Hypothalamus (tissue), 51 donors: ENCODE results near the gene SLC23A1.
"Not testable (repeated sequence)": the region's sequence is repeated elsewhere in the genome, so short reads cannot be mapped to it uniquely, and the experiment has no call there.

Source experiments
- DNase-seq, 51 donors: peaks; one replicate each; lab custom pipeline; 2025; lab: John Stamatoyannopoulos, UW

Gene SLC23A1

DNA sequence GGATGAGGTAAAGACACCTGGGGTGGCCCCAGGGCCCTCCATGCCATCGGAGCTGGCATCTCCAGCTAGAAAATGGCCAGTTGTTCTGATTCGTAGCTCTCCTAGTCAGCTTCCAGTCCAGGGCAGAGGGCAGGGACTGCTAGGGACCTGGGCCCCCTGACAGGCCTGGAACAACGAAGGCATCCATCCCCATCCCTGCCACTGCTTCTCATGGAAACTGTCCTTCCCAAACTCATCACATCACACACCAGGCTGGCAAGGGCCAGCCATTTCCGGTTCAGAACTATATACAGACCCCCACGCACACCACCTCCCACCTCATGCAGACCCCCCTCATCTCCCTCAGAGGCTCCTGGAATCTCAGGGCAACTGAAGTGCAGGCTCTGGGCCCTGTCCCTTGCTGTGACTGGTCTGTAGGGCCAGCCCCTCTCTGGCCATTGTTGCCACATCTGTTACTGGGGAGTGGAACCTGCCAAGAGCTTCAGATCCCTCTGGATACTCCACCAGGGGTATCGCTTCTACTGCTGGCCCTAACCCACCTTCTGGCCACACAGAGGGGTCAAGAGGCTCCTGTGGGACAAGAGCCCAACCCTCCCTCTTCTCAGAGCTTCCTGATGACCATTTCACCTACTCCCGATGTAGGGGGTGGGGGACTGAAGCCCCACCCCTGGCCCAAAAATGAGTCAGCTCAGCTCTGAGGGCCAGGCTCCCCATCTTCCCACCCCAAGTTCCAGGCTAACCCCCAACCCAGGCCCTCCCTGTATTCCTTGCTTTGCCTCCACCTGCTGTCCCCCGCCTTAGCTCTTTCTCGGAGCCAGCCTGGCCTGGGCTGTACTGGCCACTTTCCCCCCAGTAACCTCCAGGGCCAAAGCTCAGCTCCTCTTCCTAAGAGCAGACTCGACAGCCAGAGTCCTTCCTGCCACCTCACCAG, 7.8 kb upstream of the SLC23A1 start:
- DNase-seq = no peak

DNA sequence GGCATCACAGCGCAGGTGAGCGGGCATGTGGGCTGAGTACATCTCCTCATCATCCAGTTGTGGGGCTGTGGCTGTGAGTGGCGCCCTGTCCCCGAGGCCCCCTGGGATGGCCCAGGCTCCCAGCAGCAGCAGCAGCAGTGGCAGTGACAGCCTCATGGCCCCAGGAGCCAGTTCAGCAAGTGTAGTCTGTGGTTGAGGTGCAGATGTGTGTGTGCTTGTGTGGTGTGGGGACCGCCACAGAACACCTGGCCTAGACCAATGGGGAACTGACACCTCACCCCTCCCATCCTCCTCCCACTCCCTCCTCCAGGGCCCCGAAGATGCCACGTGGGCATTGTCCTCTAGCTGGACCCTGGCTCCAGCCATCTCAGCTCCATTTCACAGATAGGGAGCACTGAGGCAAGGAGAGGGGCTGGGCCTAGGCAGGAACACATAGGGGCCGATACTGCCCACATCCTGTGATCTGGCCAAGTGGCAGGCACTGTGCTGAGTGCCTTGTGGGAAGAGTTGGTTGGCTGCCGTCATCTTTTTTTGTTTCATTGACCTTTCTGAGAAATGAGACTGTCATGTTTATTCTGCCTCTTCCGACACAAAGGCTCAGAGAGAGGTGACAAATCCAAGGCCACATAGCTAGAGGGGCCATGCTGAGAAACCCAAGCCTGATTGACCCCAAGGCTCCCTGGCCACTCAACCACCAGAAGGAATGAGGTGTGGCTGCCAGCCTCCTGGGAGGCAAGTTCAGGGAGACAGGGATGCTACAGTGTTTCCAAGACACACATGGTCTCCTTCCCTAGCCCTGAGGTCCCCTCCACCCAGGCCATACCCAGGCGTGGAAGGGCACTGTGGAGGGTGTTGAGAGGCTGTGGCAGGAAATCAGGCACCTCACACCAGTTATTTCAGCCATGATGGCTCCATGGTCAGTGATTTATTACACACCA, 6.9 kb upstream of the SLC23A1 start, which contains the start of gene MZB1:
TSS of gene MZB1 (minus strand) at position 213 of the 938 bp plus-strand sequence. CDS start at position 156, 57 bp downstream.
- DNase-seq = no peak

DNA sequence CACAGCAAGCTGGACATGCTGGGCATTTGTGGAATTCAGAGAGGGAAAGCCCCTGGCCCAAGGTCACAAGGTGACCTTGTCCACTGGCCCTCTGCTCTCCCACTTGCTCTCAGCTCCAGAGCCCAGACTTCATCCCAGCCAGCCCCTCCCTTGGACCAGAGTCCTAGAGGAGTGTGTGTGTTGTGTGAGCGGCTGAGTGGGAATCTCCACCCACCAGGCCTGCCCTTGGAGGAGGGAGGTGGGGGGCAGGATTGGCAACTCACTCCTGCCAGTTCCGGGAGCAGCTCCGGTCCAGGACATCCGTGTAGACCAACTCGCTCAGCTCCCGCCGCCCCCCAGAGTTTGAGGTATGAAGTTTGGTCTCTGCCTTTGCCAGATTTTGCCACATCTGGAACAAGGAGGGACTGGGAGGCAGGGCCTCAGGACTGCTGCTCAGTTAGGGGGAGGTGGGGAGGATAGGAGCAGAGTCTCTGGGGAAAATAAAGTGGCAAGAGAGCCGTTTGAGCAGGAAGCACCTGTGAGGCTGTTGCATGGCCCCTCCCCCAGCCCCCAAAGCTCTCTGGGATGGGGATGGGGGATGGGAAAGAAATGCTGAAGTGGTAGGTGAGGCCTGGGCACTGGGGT, 5.2 kb upstream of the SLC23A1 start:
- DNase-seq = no peak

DNA sequence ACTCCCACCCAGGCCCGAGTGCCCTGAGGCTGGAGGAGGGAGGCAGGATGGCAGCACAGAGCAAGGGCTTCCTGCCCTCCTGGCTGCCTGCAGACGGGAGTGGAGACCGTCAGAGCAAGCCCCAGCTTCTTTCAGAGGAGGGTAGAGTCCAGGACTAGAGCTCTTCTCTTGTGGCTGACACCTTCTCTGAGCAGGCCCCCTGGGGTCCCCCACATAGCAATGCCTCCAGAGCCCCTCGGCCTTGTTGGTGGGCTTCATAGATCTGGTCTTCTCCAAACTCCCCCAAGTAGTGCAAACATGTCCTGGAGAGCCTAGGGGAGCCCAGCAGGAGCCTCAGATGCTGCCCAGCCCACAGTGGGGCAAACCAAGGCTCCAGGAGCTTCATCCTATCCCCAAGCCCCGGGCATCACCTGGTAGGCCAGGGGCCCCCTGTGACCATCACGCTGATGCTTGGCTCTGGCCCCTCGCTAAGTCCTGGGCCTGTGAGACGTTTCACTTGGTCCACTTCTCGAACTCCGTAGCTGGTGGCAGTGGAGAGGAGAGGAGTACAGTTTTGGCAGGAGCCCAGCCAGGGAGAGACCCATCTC, 4.6 kb upstream of the SLC23A1 start:
- no peak for DNase-seq

DNA sequence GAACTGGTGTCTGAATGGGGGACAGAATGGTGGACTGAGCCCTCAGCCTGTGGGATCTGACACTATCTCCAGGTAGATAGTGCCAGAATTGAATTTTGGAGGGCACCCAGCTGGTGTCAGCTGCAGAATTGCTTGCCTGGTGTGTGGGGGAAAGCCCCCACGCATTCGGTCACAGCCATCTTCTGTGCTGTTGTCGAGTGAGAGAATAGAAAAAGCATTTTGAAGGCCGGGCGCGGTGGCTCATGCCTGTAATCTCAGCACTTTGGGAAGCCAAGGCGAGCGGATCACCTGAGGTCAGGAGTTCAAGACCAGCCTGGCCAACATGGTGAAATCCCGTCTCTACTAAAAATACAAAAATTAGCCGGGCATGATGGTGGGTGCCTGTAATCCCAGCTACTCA, 3.9 kb upstream of the SLC23A1 start:
- DNase-seq = not testable (repeated sequence)

DNA sequence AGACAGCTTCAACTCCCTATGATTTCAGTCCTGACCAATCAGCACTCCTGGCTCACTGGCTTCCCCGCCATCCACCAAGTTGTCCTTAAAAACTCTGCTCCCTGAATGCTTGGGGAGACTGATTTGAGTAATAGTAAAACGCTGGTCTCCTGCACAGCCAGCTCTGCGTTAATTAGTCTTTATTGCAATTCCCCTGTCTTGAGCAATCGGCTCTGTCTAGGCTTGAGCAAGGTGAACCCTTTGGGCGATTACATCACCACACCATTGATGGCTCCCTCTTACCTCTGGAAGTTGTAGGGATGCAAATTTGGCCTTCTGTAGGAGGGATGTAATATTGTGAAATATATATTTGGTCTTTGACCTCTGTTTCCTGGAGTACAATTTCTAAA, 2.9 kb upstream of the SLC23A1 start:
- DNase-seq = no peak

DNA sequence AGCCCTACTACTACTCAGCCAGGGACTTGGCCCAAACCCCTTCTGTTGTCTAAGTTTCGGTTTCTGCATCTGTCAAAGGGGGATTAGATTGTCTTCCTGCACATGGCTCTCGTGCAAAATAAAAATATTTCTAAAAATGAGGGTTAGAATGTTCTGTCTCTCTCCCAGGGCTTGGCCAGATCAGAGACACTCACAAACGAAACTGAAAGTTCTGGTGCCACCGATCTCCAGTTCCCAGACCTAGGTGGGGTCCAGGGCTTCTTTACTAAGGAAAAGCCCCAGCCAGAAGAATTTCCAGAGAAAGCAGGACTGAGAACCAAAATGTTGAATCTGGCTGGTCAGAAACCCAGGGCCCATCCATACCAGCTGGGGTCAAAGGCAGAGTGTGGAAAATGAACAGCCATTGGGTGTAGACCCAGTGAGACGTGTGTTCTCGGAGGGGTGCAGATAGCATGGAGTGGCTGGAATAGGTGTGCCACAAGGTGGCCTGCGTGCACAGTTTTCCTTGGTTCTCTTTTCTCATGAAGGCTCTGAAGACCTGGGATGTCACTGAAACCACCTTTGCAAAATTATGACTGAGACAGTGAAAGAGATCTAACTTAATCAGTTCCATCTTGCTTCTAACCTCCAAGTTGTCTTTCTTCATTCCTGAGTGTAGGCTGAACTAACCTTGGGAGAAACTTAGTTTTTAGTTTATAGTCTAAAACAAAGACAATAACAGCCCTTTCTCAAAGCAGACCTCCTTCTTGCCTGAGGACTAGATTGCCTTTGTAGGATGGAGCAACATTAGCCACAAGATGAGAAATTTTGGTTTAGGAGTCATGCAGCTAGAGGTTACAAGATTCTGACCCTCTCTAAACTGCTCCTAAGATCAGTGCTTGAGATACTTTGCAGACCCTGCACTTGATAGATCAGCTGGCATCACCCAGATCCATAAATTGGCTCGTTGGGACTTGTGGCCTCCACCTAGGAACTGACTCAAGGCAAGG, 2.3 kb upstream of the SLC23A1 start:
- DNase-seq = no peak

DNA sequence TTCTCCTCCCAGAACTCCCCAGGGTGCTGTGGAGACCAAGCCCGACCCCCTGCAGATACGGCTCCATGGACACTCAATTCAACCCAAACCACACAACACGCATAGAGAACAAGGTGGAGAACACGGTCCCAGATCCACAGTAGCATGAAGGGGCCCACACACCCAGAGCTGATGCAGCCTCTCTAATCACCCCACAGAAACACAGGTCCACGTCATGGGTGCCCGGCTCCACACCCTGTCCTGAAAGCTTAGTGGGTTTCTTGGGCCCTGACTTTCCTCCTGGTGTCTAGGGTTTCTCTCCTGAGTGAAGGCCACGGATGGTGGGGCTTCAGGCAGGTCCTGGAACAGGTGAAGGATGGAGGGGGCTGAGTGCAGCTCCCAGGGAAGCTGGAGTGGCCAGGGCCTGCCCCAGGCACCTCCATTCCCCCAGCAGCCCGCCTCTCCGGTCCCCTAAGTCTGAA, 1.5 kb upstream of the SLC23A1 start:
- no peak for DNase-seq

DNA sequence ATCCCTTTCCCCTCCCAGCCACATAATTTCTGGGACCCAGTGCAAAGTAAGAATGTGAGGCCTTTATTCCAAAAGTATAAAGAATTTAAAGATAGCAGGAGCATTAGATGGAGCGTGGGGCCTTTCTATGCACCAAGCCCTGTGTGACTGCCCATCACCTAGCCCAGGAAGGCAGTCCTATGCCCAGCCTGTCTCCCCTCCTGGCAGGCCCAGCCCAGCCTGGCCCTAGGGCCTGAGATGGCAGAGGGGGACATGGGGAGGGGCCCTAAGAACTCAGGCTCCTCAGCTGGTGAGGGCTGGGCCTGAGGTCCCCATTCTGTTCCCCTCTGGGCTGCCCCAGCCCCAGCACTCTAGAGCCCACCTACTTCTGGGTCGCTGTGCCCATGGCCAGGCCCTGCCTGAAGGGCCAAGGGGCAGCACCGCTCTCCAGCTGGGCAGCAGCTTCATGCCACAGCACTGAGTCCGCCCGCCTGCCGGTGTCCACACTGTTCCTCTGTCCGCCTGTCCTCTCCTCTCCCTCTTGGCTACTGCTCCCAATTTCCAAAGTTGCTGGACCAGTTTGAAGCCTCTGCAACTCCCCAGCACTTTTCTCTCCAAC, 995 bp upstream of the SLC23A1 start:
- DNase-seq = no peak

DNA sequence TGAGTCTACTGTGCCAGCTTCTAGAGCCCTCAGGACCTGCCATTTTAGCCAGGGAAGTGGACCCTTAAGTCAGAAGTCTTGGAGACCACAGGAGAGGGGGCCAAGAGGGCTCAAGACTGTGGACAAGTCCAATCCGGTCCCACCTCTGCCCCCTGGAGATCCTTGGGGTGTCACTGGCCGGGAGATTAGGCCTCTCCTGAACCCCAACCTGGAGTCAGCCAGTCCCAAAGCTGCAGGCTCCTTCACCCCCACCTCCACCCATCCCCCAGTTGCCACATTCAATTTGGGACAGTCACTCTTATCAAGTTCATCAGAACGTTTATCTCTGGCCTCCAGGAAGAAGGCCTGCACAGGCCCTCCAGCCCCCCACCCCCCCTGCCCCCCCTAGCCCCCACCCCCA, 290 bp downstream of the SLC23A1 start:
- no peak for DNase-seq

DNA sequence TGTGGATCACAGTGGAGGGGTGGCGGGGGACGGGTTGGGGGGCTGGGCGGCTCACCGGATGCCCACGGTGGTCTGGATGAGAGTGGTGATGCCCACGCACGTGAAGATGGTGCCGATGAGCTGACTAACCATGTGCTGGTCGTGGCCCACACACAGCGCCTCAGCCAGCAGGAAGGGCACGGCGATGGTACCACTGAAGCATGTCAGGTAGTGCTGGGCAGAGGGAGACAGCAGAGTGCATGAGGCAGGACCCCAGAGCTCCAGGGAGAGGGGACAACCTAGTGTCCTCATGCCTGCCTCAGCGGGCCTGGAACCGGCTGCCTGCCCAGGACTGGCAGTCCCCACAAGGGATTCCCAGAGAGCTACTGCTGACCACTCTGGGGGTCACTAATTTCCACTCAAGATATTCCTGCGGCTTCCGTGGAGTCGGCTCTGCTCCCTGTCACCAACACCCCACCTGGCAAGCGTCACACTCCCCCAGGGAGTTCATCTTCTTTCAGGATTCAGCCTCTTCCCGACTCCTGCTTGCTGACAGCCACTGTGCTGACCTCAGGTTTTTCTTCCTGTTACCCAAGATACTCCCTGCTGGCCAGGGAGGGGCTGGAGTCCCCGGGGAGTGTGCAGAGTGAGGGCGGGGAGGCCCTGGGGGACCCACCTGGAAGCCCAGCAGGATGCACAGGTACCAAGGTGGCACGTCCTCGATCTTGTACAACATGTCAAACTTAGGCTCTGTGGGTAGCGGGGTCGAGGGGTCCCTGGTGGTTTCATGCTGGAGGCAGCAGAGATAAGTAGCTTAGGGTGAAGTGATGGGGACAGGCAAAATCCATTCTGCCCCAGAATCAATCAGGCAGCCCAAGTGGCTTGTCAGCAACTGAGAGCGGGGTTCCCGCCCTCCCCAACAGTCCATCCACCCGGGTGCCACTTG, 998 bp downstream of the SLC23A1 start:
- no peak for DNase-seq

DNA sequence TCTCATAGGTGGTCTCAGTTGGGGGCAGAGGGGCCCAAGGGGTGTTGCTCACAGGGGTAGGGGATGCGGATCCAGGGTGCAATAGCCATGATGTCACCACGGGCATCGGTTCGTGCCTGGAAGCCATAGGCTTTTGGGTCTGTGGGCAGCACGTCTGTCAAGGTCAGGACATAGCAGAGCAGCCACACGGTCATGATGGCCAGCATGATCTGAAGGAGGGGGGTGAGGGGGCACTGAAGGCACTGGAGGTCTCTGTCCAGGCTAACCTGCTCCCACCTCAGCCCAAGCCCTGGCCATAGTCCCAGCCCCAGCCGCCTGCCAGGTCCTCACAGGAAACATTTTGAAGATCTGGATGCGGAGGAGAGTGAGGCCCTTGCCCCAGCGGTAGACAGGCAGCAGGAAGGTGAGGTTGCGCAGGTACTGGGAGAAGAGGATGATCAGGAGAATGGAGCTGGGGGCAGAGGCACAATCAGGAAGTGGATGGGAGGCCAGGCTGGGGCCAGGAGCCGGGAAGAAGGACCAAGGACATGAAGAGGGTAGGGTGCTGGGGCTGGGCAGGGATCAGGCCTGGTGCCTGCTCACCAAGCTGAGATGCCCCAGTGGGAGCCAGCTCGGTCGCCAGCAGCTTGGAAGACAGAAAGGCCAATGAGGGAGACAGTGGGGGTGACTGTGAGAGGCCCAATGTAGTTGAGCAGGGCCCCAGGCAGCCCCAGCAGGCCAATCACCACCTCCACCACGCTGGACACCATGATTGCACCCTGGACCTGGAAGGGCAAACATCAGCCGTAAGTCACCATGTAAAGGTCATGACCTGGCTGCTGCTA, 3.3 kb downstream of the SLC23A1 start:
- DNase-seq = no peak

DNA sequence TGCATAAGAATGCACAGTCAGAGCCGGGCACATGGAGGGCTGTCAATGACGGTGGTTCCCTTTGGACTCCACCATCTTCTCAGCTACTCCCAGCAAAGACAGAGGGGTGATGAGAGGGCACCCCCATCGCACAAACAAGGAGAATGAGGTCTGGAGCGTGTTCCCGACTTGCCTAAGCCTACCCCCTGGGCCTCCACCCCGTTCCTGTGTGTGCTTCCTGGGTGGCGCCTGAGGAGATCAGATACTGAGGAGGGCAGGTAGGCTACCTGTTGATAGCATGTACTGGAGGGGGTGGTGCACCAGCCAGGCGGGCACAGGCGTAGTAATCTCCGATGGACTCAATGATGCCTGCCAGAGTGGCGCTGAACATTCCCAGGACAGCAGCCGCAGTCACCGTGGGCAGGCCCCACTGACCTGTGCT, 4.1 kb downstream of the SLC23A1 start:
- DNase-seq = no peak

DNA sequence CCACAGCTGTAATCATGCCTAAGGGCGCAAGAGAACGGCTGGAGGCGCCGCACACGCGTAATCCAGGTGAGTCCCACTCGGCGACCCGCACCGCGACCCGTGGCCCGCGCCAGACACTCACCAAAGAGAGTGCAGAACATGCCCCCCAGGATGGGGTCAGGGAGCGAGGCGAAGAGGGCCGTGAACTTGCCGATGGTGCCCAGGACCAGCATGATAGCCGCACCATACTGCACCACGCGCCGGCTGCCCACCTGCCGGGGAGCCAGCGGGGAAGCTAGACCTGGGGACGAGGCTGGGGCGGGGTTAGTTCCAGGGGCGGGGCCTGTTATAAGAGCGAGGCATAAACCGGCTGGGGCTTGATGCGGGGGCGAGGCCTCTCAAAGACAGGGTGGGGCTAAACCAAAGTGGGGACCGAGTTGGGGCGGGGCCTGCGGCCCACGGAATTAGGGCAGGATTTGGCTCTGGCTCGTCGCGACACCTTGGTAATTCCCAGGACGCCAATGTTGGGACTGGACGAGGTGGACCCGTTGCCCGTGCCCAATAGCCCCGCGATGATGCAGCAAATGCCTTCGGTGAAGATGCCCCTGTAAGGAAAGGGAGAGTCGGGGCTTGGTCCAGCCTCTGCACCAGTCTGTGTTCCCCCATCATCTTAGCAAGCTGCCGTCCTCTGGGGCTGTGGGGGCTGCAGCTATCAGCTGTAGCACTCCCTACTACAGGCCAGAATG, 4.8 kb downstream of the SLC23A1 start:
- DNase-seq = no peak

DNA sequence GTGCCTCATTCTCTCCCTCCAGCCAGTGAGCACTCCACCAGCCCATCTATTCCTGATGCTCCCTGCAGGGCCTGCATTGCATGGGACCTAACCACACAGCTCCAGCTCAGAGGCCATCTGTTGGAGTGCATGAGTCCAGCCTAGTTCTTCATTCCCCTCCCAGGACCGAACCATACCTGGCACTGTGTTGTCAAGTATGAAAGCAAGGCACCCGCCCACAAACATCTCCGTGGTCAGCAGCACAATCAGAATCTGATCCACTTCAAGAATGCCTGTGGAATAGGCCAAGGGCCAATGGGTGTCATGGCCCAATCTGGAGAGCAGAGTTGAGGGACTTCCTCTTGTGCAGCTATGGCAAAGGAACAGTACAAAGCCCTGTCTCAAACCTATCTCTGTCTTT, 5.9 kb downstream of the SLC23A1 start:
- no peak for DNase-seq

DNA sequence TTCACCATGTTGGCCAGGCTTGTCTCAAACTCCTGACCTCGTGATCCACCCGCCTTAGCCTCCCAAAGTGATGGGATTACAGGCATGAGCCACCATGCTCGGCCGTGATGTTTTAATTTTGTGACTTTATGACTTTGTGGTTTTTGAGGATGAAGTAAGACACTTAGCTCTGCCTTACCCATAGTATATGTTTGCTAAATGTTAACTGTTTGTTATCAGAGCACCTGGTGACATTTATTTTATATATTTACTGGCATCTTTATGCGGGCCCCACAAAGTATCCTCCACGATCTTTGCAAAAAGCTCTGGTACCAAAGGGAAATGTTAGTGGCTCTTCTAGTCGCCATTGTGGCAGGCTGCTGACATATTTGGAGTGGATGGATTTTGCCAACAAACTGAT, 6.7 kb downstream of the SLC23A1 start:
- no peak for DNase-seq
